ENCODE data around the gene TMEM217.
"Not testable (repeated sequence)": the region's sequence is repeated elsewhere in the genome, so short reads cannot be mapped to it uniquely, and the experiment has no call there.

DNA sequence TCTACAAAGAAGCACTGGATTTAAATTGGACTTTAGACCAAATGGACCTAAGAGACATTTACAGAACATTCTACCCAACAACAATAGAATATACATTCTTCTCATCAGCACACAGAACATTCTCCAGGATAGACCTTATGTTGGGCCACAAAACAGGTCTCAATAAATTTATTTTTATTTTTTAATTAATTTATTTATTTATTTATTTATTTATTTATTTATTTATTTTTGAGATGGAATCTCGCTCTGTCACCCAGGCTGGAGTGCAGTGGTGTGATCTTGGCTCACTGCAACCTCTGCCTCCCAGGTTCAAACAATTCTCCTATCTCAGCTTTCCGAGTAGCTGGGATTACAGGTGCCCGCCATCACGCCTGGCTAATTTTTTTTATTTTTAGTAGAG is 61.5 kb downstream of the TMEM217 start:
- not testable (repeated sequence) for TF ChIP-seq RFX5 (IDR thresholded peaks at IDR 0.05; ENCODE audit: low read depth, low read length); SMC3 (IDR thresholded peaks at IDR 0.05; ENCODE audit: low read depth, low read length); MXI1 (IDR thresholded peaks at IDR 0.05; ENCODE audit: borderline replicate concordance, low read depth, low read length); POLR2A (IDR thresholded peaks at IDR 0.05; ENCODE audit: low read depth, low read length); CHD1 (IDR thresholded peaks at IDR 0.05; ENCODE audit: low read depth, low read length); RCOR1 (IDR thresholded peaks at IDR 0.05; ENCODE audit: insufficient replicate concordance, low read length); BHLHE40 (IDR thresholded peaks at IDR 0.05; ENCODE audit: low read depth, low read length); MAZ (IDR thresholded peaks at IDR 0.05; ENCODE audit: borderline replicate concordance, low read depth, low read length); FOS (IDR thresholded peaks at IDR 0.05; ENCODE audit: low read depth, low read length); CEBPB (IDR thresholded peaks at IDR 0.05; ENCODE audit: low read depth, low read length)
- TF ChIP-seq, protein P1, sequence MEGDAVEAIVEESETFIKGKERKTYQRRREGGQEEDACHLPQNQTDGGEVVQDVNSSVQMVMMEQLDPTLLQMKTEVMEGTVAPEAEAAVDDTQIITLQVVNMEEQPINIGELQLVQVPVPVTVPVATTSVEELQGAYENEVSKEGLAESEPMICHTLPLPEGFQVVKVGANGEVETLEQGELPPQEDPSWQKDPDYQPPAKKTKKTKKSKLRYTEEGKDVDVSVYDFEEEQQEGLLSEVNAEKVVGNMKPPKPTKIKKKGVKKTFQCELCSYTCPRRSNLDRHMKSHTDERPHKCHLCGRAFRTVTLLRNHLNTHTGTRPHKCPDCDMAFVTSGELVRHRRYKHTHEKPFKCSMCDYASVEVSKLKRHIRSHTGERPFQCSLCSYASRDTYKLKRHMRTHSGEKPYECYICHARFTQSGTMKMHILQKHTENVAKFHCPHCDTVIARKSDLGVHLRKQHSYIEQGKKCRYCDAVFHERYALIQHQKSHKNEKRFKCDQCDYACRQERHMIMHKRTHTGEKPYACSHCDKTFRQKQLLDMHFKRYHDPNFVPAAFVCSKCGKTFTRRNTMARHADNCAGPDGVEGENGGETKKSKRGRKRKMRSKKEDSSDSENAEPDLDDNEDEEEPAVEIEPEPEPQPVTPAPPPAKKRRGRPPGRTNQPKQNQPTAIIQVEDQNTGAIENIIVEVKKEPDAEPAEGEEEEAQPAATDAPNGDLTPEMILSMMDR (conservative IDR thresholded peaks at IDR 0.05; ENCODE audit: low read depth, low read length), result not testable (repeated sequence)
- TF ChIP-seq, protein P2, sequence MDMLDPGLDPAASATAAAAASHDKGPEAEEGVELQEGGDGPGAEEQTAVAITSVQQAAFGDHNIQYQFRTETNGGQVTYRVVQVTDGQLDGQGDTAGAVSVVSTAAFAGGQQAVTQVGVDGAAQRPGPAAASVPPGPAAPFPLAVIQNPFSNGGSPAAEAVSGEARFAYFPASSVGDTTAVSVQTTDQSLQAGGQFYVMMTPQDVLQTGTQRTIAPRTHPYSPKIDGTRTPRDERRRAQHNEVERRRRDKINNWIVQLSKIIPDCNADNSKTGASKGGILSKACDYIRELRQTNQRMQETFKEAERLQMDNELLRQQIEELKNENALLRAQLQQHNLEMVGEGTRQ (IDR thresholded peaks at IDR 0.05; ENCODE audit: low read depth, low read length), result not testable (repeated sequence)

Measured in IMR-90 (cell line).